WTC11 (cell line): Measurements from ENCODE around the gene SCG5. TPM values are rescaled to one million over a fixed set of nuclear protein-coding genes. Genes with fewer than 3 reads are reported as not detected.

Experiments
- ATAC-seq: fragments of 200-7000 bp; cut with Tn5 transposase; 2 replicates; pipeline ENCODE4 v1.10.0; 2021; ENCODE audit warnings: mild to moderate bottlenecking, moderate library complexity
- CTCF ChIA-PET: fragments of 300-600 bp; sonication (Branson Sonifier 250); formaldehyde crosslinking; loops from one replicate; lab custom pipeline; 2021; ENCODE audit warnings: antibody characterized with exemption; lab: Charles Lee
- POLR2A ChIA-PET: fragments of 350-600 bp; sonication (Branson Sonifier 250); formaldehyde crosslinking; loops from one replicate; lab custom pipeline; 2021; ENCODE audit warnings: antibody characterized with exemption; lab: Charles Lee
- DNase-seq: peaks from one replicate; pipeline ENCODE4 v3.0.0; 2021; ENCODE audit warnings: low spot score
- H3K27ac Mint-ChIP-seq: 2 replicates; pipeline ENCODE4 v1.8.0; 2021; ENCODE audit warnings: mixed read lengths
- H3K27me3 Mint-ChIP-seq: 2 replicates; pipeline ENCODE4 v1.8.0; 2021; ENCODE audit warnings: low read depth, mild to moderate bottlenecking, moderate library complexity, mixed read lengths
- H3K36me3 Mint-ChIP-seq: 2 replicates; pipeline ENCODE4 v1.8.0; 2021; ENCODE audit warnings: mixed read lengths
- H3K4me1 Mint-ChIP-seq: 2 replicates; pipeline ENCODE4 v1.8.0; 2022; ENCODE audit warnings: mixed read lengths
- H3K4me3 Mint-ChIP-seq: 2 replicates; pipeline ENCODE4 v1.8.0; 2021; ENCODE audit warnings: mild to moderate bottlenecking, moderate library complexity, mixed read lengths
- H3K9me3 Mint-ChIP-seq: 2 replicates; pipeline ENCODE4 v1.8.0; 2021; ENCODE audit warnings: mixed read lengths
- ATF2 ChIP-seq: sonication (generic); formaldehyde crosslinking; IDR thresholded peaks from 2 replicates; pipeline ENCODE4 v1.8.1; 2022; ENCODE audit warnings: low read depth, missing genetic modification reagents, borderline replicate concordance
- CBFB ChIP-seq: sonication (generic); formaldehyde crosslinking; IDR thresholded peaks from 2 replicates; pipeline ENCODE4 v1.8.1; 2022; ENCODE audit warnings: mild to moderate bottlenecking, low read depth, missing genetic modification reagents
- CREB1 ChIP-seq: sonication (generic); formaldehyde crosslinking; IDR thresholded peaks from 2 replicates; pipeline ENCODE4 v1.8.0; 2023; ENCODE audit warnings: mild to moderate bottlenecking, missing genetic modification reagents
- E2F4 ChIP-seq: sonication (generic); formaldehyde crosslinking; IDR thresholded peaks from 2 replicates; pipeline ENCODE4 v1.8.1; 2022; ENCODE audit warnings: low read depth, mild to moderate bottlenecking, moderate library complexity, missing genetic modification reagents, borderline replicate concordance
- GABPB1 ChIP-seq: sonication (generic); formaldehyde crosslinking; IDR thresholded peaks from 2 replicates; pipeline ENCODE4 v1.8.1; 2023; ENCODE audit warnings: mild to moderate bottlenecking, missing genetic modification reagents
- GTF2I ChIP-seq: fragments of 250-450 bp; sonication (Bioruptor Pico); conservative IDR thresholded peaks from 2 replicates; pipeline ENCODE4 v1.4.0; 2021; ENCODE audit warnings: mild to moderate bottlenecking
- HMGA2 ChIP-seq: fragments of 250-450 bp; sonication (Bioruptor Pico); IDR thresholded peaks from 2 replicates; pipeline ENCODE4 v1.4.0; 2021; ENCODE audit warnings: mild to moderate bottlenecking, moderate library complexity
- HMGXB4 ChIP-seq: sonication (generic); formaldehyde crosslinking; IDR thresholded peaks from 2 replicates; pipeline ENCODE4 v1.8.1; 2023; ENCODE audit warnings: mild to moderate bottlenecking, moderate library complexity, missing genetic modification reagents
- IRF1 ChIP-seq: sonication (generic); formaldehyde crosslinking; IDR thresholded peaks from 2 replicates; pipeline ENCODE4 v1.8.0; 2023; ENCODE audit warnings: missing genetic modification reagents
- KAT7 ChIP-seq: sonication (generic); formaldehyde crosslinking; IDR thresholded peaks from 2 replicates; pipeline ENCODE4 v1.8.1; 2023; ENCODE audit warnings: missing genetic modification reagents, mild to moderate bottlenecking, borderline replicate concordance
- MAX ChIP-seq: sonication (generic); formaldehyde crosslinking; IDR thresholded peaks from 2 replicates; pipeline ENCODE4 v1.8.0; 2022; ENCODE audit warnings: mild to moderate bottlenecking, missing genetic modification reagents
- MXD4 ChIP-seq: fragments of 250-450 bp; sonication (Bioruptor Pico); IDR thresholded peaks from 2 replicates; pipeline ENCODE4 v1.8.0; 2021; ENCODE audit warnings: mild to moderate bottlenecking, moderate library complexity, borderline replicate concordance
- NR2C2 ChIP-seq: sonication (generic); formaldehyde crosslinking; IDR thresholded peaks from 2 replicates; pipeline ENCODE4 v1.8.0; 2022; ENCODE audit warnings: mild to moderate bottlenecking, missing genetic modification reagents
- PRRX2 ChIP-seq: fragments of 250-450 bp; sonication (Bioruptor Pico); IDR thresholded peaks from 2 replicates; pipeline ENCODE4 v1.8.0; 2021; ENCODE audit warnings: mild to moderate bottlenecking
- RELA ChIP-seq: sonication (generic); formaldehyde crosslinking; IDR thresholded peaks from 2 replicates; pipeline ENCODE4 v1.8.1; 2022; ENCODE audit warnings: missing genetic modification reagents, mild to moderate bottlenecking, borderline replicate concordance
- STAT6 ChIP-seq: sonication (generic); formaldehyde crosslinking; conservative IDR thresholded peaks from 2 replicates; pipeline ENCODE4 v1.8.1; 2023; ENCODE audit warnings: mild to moderate bottlenecking, low read depth, missing genetic modification reagents, moderate library complexity
- TEAD1 ChIP-seq: sonication (generic); formaldehyde crosslinking; IDR thresholded peaks from 2 replicates; pipeline ENCODE4 v1.8.0; 2022; ENCODE audit warnings: mild to moderate bottlenecking, missing genetic modification reagents
- ZBTB21 ChIP-seq: sonication (generic); formaldehyde crosslinking; IDR thresholded peaks from 2 replicates; pipeline ENCODE4 v1.8.1; 2023; ENCODE audit warnings: mild to moderate bottlenecking, missing genetic modification reagents, borderline replicate concordance
- ZNF232 ChIP-seq: sonication (generic); formaldehyde crosslinking; IDR thresholded peaks from 2 replicates; pipeline ENCODE4 v1.8.0; 2022; ENCODE audit warnings: mild to moderate bottlenecking, missing genetic modification reagents
- ZNF317 ChIP-seq: sonication (generic); formaldehyde crosslinking; IDR thresholded peaks from 2 replicates; pipeline ENCODE4 v1.8.1; 2023; ENCODE audit warnings: low read depth, mild to moderate bottlenecking, moderate library complexity, missing genetic modification reagents, borderline replicate concordance
- ZNF416 ChIP-seq: fragments of 250-450 bp; sonication (Bioruptor Pico); IDR thresholded peaks from 2 replicates; pipeline ENCODE4 v1.9.0; 2021; ENCODE audit warnings: mild to moderate bottlenecking, inconsistent platforms
- ZNF423 ChIP-seq: fragments of 250-450 bp; sonication (Bioruptor Pico); IDR thresholded peaks from 2 replicates; pipeline ENCODE4 v2.1.2; 2022; ENCODE audit warnings: mild to moderate bottlenecking, moderate library complexity
- ZNF671 ChIP-seq: fragments of 250-450 bp; sonication (Bioruptor Pico); IDR thresholded peaks from 2 replicates; pipeline ENCODE4 v1.8.0; 2021; ENCODE audit warnings: mild to moderate bottlenecking
- total RNA-seq: library from RNA; stranded (reverse); gene quantifications from 3 replicates; pipeline ENCODE4 v1.2.3, GENCODE V29; 2021

The SCG5 gene
- total RNA-seq, 1 experiment from 2014 or later: 14.2 TPM

- TF ChIP-seq GTF2I (CRISPR knock-in tag) (no peak), RELA (CRISPR knock-in tag) (no peak), ZNF671 (CRISPR knock-in tag) (no peak), PRRX2 (CRISPR knock-in tag) (no peak)
- TF ChIP-seq, all 79 proteins: peak for 0
Observed at GRCh38 chr15:32694222-32694983, 52.9 kb downstream of the SCG5 start (continued).

- Mint-ChIP-seq H3K27me3 (no peaks in the 10 kb centered on the region), H3K4me1 (peaks cover 8% of the 10 kb centered on the region), H3K36me3 (no peaks in the 10 kb centered on the region), H3K27ac (peak overlapping the region; percentile 34; the same call in 1 of the 2 replicates), H3K4me3 (no peak overlapping the region), H3K9me3 (peaks cover 6% of the 10 kb centered on the region; the same call in 1 of the 2 replicates)
- TF ChIP-seq MAX: no peak
- peak; percentile 41; the same call in 1 of the 2 replicates for TF ChIP-seq ZNF423
- CTCF ChIA-PET: no interaction called here
- POLR2A ChIA-PET: interaction anchor here (0.7 kb wide), 1 partner anchor 10 kb away, joined by 3 read pairs; no protein-coding TSS in a partner anchor
- ATAC-seq (peak; percentile 74), DNase-seq (no peak)
Observed at GRCh38 chr15:32698773-32699390, 57.4 kb downstream of the SCG5 start.

GRCh38 chr15:32700501-32701150 lies 59.1 kb downstream of the SCG5 start:
- no peaks in the 10 kb centered on the region for H3K36me3 Mint-ChIP-seq
- no peaks in the 10 kb centered on the region for H3K27me3 Mint-ChIP-seq
- H3K4me1 Mint-ChIP-seq: peaks cover 8% of the 10 kb centered on the region
- ATAC-seq: no peak
- no peak for DNase-seq
- POLR2A ChIA-PET: no interaction called here
- no peaks in the 10 kb centered on the region; the same call in 1 of the 2 replicates for H3K9me3 Mint-ChIP-seq
- CTCF ChIA-PET: interaction anchor here (0.9 kb wide), 1 partner anchor 236 kb away, joined by 3 read pairs; no protein-coding TSS in a partner anchor
- H3K4me3 Mint-ChIP-seq: no peak overlapping the region
- no peak overlapping the region; the same call in 1 of the 2 replicates for H3K27ac Mint-ChIP-seq
- TF ChIP-seq ZNF317 (CRISPR knock-in tag): no peak
- no peak for TF ChIP-seq CBFB
- no peak for TF ChIP-seq IRF1 (CRISPR knock-in tag)
- TF ChIP-seq ZNF416 (CRISPR knock-in tag): no peak
- TF ChIP-seq E2F4 (CRISPR knock-in tag): no peak
- no peak for TF ChIP-seq GABPB1 (CRISPR knock-in tag)
- TF ChIP-seq STAT6: no peak
- no peak for TF ChIP-seq ZBTB21 (CRISPR knock-in tag)
- TF ChIP-seq CREB1 (CRISPR knock-in tag): no peak
- no peak for TF ChIP-seq KAT7
- no peak for TF ChIP-seq HMGA2 (CRISPR knock-in tag)
- TF ChIP-seq MXD4 (CRISPR knock-in tag): no peak
- TF ChIP-seq TEAD1 (CRISPR knock-in tag): no peak
- no peak for TF ChIP-seq ATF2
- no peak for TF ChIP-seq NR2C2 (CRISPR knock-in tag)
- no peak for TF ChIP-seq ZNF232 (CRISPR knock-in tag)
- TF ChIP-seq HMGXB4 (CRISPR knock-in tag): no peak
